ENCODE results near the gene LYZ.

Gene LYZ

DNA sequence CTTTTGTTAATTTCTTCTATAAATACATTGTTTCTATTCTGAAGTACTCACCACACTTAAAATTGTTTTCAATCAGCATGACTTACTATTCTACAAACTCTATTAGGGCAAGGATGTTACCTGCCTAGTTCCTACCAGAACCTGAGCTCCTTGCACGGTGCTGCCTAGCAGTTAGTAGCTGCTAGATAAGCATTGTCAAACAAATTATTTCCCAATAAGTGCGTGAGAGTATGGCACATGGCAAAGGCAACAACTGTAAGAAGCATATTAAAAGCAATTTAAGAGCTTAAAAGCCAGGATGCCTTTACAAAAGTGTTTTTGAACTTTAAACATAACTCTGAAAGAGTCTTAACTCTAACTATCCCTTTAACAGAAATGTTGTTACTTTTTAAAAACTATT is 8.2 kb upstream of the LYZ start:
- DNase-seq: no peak

DNA sequence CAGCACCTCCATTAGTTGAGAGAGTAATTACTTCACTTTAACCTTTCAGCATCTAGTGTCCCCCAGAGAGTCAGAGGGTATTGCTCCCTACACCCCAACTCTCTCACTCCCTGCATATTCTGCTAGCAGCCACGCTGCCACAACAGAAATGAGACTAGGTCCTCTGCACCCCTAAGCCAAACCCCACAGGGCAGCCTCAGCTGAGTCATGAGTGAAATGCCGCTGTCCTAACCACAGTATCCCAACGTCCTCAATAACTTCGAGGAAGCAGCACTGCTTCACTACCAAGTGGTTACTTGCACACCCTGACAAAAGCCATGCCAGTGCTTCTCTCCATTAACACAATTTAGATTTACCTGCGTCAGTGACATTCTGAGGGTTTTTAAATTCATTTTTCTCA is 6.9 kb upstream of the LYZ start:
- no peak for DNase-seq

DNA sequence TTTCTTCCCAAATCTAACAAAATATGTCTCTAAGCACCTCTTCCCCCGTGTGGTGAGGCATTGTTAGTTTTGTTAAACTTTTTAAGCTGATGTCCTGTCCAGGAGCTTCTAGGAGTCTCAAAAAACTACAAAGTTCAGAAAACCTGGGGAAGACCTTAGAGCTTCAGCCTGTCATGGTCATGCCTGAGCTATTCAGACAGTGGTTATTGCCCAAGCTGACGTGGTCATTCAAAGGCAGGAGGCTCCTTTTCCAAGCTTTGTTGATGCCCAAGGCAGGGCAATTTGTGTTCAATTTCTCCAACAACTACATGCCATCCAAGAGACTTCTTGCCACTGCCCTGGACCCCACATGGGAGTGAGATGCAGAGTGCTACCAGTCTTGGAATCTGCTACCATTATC is 5.8 kb upstream of the LYZ start:
- DNase-seq: no peak

DNA sequence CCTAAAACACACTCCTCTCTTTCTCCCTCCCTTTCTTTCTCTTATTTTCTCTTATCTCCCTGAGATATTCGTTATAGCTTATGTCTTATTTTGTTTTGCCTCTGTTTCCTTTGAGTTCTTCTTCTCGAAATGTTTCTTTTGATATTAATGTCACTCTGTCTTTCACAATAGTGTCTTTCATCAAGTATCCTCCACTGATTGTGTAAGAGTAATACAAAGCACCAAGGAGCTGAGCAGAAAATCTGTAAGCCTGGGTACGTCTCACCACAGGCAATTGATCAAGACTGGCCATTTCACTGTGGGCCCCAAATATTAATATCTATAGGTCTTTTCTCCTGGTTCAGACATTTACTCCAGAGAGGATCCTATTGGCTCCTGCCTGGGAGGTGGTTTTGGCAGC is 4.8 kb upstream of the LYZ start:
- DNase-seq: no peak

DNA sequence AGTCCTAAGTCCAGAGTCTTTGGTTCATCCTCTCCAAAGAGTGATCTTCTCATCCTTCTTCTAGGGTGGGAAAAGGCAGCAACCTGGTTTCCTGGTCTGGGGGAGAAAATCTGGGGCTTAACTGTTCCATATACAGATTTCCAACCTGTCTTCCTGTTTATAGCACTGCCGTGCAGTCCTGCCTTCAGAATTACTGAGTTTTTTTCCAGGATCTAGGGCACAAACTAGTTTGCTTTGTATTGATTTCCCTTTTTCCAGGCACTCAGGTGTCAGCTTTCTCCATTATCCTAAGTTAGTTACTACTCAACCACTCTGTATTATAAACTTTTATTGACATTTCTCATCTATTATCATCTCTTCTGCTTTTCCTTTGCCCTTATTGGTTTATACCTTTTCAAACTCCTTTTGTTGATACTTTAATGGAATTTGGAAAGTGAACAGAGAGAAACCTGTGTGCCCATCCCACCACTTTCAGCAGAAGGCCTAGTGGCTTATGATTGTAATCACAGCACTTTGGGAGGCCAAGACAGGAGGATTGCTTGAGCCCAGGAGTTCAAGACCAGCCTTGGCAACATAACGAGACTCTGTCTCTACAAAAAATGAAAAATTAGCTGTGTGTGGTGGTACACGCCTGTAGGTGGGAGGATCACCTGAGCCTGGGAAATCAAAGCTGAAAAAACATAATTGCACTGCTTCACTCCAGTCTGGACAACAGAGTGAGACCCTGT is 4.1 kb upstream of the LYZ start:
- DNase-seq: no peak

DNA sequence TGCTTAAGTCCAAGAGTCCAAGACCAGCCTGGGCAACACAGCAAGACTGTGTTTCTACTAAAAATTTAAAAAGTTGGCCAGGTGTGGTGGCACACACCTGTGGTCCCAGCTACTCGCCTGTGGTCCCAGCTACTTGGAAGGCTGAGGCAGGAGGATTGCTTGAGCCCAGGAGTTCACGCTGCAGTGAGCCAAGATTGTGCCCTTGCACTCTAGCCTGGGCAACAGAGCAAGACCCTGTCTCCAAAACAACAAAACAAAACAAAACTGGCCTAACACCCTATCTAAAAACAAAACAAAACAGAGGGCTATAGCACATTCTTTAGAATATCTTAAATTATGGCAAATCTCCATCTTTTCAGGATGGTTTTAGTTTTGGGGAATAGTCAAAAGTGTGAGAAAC is 3.1 kb upstream of the LYZ start:
- DNase-seq: no peak

DNA sequence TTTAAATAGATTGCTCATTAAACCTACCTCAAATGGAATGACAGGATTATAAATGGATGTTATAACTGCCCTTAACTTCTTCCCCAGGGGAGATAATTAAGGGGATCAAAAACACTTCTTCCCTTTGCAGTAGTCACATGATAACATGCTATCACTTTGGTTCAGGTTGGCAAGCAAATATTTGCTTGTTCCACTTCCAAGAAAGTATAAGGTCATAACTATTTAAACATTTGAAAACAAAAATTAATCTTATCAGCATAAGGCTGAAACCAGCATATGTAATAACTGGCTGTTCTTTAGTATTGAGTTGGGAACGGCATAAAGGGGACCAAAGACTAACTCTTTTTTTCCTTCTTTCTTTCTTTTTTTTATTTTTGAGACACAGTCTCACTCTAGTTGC is 2.4 kb upstream of the LYZ start:
- no peak for DNase-seq

DNA sequence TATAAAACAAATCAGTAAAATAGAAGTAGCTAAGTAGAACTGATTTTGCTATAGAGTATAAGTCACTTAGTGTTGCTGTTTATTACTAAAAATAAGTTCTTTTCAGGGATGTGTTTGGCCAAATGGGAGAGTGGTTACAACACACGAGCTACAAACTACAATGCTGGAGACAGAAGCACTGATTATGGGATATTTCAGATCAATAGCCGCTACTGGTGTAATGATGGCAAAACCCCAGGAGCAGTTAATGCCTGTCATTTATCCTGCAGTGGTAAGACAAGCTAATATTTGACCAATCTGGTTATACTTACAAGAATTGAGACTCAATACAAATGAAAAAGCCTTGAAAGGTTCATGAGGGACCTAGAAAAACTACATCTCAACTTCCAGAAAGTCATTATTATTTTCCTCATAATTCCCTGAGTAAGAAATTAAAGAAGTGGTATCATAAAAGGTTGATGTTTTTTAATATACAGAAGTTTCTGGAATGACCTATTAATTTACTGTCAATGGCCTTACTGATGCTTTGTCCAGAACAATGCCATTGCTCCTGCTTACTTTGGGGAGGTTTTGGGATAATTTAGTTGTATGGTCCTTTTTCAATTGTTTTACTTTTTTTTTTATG is 1.9 kb downstream of the LYZ start:
- no peak for DNase-seq

DNA sequence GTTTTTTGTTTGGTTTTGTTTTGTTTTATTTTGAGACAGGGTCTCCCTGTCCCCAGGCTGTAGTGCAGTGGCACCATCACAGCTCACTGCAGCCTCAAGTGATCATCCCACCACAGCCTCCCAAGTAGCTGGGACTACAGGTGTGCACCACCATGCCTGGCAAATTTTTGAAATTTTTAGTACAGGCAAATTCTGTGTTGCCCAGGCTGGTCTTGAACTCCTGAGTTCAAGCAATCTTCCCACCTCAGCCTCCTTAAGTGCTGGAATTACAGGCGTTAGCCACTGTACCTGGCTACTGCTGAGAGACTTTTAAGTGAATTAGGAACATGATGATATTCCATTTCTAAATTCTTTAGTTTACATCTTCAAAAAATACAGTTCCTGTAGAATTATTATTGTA is 2.6 kb downstream of the LYZ start:
- no peak for DNase-seq

DNA sequence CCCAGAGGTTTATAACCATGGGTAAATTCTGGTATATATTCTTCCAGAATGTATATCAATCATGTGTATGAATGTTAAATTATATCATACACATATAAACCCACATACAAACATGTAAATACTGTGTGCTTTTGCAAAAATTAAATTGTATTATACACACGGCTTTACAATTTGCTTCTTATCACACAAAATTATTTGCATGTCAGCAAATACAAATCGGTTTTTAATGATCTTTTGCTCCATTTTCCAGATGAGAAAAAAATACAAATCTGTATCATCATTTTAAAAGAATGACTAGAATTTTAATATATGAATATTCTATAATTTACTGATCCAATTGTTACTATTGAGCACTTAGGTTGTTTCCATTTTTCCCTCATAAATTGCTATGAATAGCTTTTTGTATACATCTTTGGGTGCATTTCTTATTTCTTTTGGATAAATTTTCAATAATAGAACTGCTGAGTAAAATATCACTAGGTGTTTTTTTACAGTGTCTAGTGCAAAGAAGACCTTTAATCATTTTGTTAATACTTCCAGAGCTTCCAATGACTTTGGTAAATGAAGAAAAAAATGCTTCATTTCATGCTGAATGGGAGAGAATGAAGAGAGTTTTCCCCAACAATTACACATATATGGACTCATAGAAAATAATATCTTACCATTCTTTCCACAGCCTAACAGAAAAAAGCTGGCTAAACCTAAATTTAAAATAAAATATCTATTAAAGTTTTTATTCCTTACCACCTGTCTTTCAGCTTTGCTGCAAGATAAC is 3.5 kb downstream of the LYZ start:
- no peak for DNase-seq

DNA sequence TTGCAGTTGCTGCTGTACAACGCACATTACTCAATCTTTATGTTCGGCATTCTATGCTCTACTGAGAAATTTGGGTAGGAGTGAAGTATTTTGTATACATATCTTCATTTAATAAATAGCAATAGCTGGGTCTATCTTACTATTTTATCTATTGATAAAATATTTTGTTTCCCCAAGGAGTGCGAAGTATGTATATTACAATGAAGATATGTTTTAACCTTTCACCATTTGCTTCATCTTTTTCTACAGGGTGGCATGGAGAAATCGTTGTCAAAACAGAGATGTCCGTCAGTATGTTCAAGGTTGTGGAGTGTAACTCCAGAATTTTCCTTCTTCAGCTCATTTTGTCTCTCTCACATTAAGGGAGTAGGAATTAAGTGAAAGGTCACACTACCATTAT is 4.7 kb downstream of the LYZ start:
- no peak for DNase-seq

DNA sequence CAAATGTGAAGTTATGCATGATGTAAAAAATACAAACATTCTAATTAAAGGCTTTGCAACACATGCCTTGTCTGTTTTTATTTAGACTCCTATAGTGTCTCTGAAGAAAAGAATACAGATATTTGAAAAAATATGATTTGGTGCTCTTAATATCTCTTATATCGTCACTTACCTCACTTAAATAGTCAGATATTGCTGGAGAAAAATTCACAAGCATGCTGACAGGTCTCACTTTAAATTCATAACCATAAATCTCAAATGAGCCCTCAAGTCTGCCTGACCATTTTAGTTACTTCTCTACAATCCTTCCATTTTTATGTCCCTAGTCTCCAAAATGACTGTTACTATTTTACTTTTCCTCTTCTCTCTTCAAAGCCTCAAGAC is 6.0 kb downstream of the LYZ start:
- no peak for DNase-seq

DNA sequence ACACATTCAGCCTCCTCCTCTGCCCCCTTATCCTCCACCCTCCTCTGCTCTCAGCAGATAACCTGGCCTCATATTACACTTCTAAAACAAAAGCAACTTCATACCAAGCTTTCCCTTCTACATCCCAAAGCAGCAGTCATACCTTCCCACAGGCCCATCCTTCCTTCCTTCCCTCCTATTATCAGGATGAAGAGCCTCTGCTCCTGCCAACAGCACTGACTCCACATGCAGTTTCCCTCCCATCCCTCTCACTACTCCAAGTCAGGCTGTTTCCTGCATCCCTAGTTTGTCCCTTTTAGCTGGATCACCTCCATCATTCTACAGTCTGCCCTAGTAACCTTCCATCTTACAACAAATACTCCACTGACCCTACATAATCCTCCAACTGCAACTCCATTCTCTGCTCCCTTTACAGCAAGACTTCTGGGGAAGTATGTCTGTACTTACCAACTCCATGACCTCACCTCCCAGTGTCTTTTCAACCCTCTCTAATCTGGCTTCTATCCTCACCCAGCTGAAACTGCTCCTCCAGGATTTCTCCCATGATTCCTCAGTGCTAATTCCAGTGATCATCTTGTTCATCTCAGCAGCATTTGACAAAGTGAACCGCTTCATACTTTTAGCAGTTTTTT is 6.5 kb downstream of the LYZ start:
- DNase-seq: no peak

DNA sequence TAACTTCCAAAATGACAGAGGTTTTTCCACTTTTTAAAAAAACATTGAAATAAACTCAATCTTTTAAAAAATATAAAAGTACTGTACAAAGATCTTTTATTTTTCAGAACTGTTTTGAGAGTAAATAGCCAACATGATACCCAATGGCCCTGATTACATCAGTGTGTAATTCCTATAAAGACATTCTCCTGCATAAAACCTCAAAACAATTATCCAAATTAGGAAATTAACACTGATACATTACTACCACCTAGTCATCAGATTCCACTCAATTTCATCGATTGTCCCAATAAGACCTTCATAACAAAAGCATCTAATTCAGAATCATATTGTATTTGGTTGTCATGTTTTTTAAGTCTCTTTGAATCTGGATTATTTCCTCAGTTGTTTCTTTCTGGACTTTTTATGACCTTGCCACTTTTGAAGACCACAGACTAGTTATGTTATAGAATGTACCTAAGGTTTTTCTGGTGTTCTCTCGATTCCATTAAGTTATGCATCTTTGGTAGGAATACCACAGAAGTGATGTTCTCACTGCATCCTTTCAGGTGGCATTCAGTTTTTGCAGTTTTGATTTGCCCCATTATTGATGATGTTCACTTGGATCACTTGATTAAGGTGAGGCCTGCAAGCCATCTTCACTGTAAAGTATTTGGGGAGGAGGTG is 7.3 kb downstream of the LYZ start:
- no peak for DNase-seq

DNA sequence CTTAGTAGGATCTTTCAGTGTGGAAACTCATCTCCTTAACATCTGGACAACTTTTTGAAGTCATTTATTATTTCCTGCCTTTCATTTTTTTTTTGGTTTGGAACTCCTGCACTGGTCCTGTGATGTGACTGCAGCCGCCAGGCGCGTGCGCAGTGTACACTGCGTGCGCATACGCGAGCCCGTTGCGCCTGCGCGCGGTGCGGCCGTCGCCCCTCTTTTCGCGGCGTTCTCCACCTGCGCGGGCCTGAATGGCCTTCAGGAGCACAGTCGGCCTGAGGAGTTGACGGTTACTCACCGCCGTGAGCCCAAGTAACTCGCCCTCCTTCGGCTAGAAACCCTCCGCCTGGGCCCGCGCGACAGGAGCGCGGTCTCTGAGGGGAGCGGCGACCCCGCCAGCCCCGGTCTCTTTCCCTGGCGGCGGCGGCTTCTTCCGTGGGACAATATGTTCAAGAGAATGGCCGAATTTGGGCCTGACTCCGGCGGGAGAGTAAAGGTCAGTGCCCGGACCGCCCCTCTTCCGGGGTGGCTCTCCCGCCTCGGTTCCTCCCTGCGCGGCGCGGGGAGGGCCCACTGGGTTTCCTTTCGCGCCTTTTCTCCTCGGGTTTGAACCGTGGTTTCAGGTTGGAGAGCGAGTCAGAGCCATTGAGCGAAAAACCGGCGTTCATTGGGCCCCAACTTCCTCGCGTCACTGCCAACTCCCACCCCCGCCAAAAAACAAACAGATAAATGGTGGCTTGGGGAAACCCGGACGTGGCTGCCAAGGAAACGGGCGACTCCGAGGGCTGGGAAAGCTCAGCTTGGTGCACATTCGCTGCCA is 11.6 kb downstream of the LYZ start, which contains the start of gene YEATS4:
Gene YEATS4, plus strand, starts transcription at position 213 of the 817 bp plus-strand sequence. Its CDS starts 230 bp downstream, at position 443.
- DNase-seq: peak; percentile 90

DNA sequence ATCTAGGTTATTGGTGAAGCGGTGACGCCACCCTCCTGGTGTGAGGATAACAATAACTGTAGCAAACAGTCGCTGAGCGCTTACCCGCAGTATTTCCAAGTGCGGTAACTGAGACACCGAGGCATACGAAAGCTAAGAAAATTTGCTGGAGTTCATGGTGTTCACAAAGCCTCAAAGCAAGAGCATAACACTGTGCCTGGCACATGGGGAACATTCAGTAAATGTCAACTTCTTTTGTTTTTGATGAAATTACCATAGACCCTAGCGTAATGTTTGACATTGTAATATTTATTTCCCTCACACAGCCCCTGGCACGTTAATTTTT is 12.1 kb downstream of the LYZ start:
- DNase-seq: no peak

DNA sequence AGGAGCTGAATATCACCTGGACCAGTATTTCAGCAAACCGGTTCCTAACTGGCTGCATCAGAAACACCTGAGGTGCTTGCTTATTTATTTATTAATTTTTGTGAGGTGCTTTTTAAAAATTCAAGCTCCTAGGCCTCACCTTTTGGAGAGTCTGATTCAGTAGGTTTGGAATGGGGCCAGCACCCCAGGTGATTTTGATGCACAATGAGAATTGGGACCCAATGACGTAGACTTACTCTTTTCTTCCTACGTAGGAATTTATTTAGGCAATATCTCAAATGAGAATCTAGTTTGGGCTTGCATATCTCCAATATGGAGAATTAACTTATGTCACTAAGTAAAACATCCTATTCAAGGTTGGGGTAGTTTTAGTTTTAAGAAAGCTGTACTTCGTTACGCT is 18.6 kb downstream of the LYZ start:
- no peak for DNase-seq

DNA sequence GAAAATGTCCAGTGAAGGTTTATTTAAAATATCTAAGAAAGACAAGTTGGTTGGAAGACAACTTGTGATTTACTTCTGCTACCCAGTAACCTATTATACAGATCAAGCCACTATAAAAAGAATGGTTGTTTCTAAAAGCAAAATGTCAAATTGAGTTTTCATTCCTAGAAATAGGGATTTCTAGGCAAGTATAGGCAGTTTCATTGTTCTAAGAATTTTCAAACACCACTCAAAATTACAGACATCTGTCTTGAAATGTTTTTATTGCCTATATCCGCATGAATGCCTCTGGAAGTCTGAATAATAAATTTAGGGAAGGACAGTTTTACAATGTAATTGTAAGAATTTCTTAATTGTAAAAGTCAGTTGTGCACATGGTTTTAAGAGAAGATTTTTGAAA is 20.0 kb downstream of the LYZ start:
- no peak for DNase-seq

DNA sequence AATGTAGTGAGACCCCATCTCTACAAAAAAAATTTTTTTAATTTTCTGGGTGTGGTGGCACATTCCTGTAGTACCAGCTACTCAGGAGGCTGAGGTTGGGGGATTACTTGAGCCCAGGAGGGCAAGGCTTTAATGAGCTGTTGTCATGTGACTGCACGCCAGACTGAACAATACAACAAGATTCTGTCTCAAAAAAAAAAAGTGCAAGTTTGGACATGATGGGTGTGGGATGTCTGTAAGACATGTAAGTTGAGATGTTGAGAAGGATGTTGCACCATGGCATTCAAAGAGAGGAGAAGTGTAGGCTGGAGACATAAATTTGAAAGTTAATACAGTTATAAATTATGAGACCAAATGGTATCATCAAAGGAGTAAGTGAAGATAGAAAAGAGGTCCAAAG is 34.9 kb downstream of the LYZ start:
- DNase-seq: no peak

DNA sequence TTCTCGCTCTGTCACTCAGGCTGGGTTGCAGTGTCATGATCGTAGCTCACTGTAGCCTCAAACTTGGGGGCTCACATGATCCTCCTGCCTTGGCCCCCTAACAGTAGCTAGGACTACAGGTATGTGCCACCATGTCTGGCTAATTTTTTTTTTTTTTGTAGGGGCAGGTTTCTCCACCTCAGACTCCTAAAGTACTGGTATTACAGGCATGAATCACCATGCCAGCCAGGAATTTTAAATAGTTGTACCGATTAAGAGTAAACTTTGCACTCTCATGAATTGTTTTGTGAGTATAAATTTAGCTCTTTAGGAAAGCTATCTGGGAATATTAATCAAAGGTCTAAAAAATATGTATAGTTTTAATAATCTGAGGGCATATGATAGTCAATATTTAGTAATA is 36.9 kb downstream of the LYZ start:
- DNase-seq: no peak

DNA sequence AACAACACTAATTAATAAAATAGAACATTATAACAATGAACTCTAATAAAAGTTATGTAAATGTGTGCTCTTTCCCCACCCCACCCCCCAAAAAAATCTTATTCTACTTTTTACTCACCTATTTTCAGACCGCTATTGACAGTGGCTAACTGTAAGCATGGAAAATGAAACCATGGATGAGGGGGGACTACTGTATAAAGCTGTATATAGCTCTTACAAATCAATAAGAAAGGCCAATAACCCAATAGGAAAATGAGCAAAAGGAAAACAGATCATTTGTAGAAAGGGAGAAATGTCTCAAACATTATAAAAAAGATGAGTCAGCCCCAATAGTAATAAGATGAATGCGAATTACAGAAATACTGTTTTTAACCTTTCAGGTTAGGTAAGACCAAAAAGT is 38.7 kb downstream of the LYZ start:
- DNase-seq: no peak

DNA sequence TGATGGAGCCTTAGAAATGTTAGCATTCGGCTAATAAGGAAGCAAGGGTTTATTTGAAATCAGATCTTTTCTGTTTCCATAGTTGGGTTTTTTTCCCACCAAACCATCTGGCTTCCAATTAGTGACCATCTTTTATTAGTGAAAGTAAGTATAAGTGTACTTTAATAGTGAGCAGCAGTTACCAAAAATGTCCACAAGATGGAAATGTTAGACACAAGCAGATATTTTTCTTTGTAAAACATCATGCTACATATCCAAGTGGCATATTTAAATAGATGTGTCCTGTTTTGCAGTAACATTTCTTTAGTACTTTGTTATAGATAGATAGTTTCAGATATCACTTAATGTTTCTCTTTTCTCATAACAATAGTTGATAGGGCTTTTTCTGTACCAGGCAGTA is 40.2 kb downstream of the LYZ start:
- DNase-seq: no peak

DNA sequence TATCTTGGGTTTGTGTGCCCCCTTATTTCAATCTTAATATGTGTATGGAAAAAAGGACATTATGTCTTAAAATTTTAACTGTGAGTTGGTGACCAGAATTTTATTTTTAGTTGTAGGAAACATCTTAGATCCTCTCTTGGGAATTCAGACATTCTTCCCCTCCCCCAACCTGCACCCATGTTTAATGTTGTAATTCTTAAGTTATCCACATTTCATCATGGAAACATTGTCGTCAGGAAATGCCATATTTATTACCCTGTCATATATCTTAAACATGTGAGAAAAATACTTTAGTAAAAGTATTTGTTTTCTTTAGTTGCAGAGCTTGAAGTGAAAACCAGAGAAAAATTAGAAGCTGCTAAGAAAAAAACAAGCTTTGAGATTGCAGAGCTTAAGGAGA is 41.6 kb downstream of the LYZ start:
- no peak for DNase-seq
